ENCODE data around the gene ARHGAP26.
A peak's percentile ranks its signal among the peaks of the same experiment; 100 is the strongest.

The ARHGAP26 gene

DNA sequence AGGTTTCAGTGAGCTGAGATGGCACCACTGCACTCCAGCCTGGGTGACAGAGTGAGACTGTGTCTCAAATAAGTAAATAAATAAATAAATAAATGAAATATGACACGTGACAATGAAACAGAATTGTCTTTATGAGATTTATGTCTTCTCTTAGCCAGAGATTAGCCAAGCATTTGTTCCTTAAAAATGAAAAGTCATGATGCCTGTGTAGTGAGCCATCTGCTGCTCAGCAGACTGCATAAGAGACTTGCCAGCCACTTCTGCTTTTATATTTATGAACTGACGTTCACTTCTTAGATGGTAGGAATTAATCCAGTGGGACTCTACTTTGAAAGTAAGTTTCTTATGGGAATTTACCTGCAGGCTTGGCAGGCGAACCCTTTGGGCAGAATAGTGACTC is 405.9 kb downstream of the ARHGAP26 start:
- no peak for DNase-seq (ENCODE audit: low read depth in 2 of 3, low spot score in 1 of 3)

DNA sequence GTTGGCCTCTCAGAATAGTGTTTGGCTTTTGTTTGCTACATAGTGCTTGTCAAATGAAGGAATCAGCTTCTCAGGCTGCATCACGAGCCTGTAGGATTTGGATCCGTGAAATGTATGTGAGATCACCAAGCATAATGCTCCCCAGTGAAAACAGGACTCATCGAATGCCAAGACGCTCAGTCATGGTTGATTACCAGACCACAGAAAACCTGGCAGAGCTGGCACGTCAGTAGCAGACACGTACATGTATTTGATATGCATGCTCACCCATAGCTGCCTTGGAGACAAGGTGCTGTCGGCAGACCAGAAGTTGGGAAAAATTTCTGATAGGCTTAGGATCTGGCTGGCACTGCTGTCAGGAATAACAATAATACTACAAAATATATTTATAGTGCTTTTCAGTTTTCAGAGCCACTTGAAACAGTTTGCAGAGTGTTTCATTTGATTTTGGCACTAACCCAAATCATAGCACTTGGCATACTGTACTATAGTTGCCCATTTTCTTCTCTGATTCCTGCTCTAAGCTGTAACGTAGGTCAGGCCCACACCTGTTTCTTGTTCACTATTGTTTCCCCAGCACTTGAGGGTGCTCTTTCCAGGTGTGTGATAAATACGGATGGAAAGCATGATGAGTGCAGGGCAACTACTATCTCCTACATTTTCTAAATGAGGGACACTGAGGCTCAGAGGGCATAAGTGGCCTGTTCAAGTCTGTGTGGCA is 407.2 kb downstream of the ARHGAP26 start:
- DNase-seq (ENCODE audit: low read depth in 2 of 3, low spot score in 1 of 3), result no peak

DNA sequence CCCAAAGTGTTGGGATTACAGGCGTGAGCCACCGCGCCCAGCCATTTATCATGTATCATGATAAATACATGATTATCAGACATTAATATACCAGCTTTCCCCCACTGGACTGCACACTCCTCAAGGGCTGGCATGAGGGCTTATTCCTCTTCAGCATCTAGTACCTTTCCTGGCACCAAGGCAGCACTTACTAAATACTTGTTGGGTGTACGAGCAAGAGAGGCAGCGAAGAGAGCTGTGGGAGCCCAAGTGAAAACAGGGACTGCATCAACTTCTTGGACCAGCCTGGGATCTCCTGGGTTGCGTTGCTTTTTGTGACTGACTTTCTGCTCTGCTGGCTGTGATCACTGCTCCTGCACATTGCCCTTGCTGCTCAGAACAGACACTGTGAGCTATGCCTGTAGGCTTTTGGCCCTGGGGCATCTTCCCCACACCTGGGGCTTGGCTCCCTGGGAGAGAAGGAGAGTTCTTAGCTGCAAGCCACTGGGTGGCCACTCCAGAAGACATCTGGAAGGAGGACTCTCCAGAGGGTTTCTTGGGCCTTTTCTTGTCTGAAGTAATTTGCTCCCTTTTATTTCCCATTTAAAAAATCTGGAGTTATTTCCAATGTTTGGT is 409.1 kb downstream of the ARHGAP26 start:
- DNase-seq (ENCODE audit: low read depth in 2 of 3, low spot score in 1 of 3), result no peak

DNA sequence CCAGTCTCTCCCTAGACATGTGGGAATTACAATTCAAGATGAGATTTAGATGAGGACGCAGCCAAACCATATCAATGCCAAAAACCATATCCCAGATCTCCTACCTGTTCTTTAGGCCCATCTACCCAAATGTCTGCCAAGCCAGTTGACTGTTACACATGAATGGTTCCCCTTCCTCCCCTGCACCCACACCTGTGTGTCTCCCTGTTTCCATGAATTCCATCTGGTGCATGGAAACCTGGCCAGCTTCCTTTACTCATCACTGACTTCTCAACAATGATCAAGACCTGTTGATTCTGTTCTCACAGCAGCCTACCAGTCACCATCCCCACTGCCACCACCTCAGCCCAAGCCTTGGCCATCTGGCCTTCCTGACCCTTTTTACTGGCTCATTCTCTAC is 410.6 kb downstream of the ARHGAP26 start:
- DNase-seq (ENCODE audit: low read depth in 2 of 3, low spot score in 1 of 3), result no peak

DNA sequence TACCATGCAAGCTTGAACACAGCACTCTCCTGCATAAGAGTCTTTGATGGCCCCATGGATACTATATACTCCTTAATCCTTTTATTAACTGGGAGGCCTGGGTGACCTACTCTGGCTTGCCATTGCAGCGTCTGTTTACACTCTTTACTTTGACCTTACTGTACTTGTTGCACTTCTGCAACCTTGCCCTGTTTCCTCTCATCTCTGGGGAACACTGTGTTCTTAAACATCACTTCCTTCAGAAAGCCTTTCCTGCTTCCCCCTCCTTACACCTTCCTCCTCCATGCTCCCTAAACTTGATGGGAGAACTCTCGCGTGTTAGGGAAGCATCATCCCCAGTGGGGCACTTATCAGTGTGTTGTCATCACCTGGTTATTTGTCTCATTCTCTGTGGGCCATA is 411.0 kb downstream of the ARHGAP26 start:
- no peak for DNase-seq (ENCODE audit: low read depth in 2 of 3, low spot score in 1 of 3)

DNA sequence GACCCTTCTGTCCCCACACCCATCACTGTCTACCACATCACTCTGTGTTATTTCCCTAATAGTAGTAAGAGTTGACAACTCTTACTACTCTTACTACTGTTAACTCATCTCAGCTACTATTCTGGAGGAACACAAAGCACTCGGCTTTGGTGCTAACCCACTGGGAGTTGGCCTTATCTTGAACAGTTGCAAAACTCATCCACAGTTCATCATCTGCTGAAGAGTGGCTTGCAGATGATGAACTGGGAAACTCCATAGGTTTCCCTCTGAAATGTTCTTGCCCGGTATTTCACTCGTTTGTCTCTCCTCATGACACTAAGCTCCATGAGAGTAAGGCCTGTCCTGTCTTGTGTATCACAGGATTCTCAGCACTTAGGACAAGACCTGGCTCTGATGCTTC is 411.9 kb downstream of the ARHGAP26 start:
- no peak for DNase-seq (ENCODE audit: low read depth in 2 of 3, low spot score in 1 of 3)

DNA sequence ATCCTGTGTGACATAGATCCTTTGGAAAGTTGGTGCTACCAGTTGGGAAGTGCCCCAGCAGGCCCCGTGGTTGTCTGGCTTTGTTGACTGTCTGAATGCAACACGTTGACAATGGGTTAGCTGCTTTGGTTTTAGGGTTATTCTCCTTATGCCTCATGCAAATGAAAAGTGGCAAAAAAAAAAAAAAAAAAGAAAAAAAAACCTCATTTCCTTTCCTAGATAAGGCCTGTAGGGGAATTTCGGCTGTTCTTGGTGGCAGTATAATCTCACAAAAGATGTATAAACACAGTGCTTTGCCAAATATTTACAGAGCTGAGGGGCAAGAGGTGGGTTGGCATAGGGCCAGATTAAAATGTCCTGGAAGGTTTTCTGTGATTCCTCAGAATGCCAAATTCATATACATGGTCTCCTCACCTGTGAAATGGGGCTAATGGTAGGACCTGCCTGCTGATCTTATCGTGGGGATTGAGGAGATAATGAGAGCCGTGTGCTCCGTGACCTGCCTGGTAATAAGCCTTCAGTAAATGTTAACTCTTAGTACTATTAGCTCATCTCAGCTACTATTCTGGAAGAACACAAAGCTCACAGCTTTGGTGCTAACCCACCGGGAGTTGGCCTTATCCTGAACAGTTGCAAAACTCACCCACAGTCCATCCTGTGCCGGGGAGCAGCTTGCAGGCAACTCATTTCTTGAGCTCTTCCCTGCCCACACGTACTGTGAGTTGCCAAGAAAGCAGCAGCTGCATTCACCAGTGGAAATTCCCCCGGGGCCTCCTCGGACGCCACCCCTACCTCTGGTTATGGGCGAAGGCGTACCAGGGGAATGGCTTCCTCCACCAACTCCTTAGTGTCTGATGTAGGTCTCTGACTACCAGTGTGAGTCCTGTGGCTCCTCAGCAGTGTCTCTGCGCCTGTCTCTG is 413.0 kb downstream of the ARHGAP26 start:
- peak; percentile 57 to 76 (median 60) for DNase-seq (ENCODE audit: low read depth in 2 of 3, low spot score in 1 of 3)

DNA sequence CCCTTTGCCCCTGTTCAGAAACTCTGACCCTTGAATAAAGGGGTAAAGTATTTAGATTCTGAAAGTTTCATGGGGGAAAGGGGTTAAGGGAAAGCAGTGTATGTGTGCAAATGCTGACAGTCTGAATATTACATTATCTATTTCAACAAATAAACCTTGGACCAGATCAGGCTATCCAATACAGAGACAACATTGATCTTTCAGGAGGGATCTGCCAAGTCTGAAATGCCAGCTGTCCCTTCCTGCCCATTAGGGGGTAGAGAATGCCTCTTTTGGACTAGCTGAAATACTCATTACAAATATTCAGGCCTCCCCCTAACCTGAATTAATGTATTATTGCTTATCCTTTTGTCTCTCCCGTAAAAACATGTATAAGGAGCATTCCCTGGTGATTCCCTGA is 413.8 kb downstream of the ARHGAP26 start:
- no peak for DNase-seq (ENCODE audit: low read depth in 2 of 3, low spot score in 1 of 3)

DNA sequence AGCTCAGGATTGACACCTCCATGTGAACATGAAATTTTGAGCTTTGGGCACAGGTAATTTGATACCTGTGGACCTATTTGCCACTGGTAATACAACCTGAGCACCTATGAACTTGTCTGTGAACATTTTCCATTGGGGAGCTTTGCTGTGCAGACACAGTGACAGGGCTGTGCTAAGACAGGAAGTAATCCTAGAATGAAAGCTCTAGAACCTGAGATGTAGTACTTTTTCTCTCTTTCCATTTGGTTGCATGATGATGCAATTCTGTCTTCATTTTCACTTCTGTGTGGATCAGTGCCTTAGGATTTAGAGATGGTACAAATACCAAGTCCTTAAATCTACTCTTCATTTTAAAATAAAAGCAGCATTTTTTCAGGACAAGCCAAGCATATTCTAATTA is 416.4 kb downstream of the ARHGAP26 start:
- no peak for DNase-seq (ENCODE audit: low read depth in 2 of 3, low spot score in 1 of 3)

DNA sequence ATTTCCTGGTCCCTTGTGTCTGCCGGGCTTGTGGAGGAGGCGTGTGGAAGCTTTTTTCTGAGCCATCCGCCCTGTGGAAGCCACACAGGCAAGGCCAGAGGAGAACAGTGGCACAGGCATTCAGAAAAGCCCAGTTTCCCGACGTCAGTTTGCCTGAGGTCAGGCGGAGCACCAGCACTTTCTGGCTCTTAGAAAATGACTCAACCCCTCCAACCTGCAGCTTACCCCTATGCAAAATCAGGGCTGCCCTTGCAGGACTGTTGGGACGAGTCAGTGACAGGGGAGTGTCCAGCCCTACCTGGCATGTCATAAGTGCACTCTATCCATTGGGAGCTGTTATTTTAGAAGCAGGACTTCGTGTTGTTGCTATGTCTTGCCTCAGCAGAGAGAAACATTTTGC is 417.3 kb downstream of the ARHGAP26 start:
- DNase-seq (ENCODE audit: low read depth in 2 of 3, low spot score in 1 of 3), result no peak

DNA sequence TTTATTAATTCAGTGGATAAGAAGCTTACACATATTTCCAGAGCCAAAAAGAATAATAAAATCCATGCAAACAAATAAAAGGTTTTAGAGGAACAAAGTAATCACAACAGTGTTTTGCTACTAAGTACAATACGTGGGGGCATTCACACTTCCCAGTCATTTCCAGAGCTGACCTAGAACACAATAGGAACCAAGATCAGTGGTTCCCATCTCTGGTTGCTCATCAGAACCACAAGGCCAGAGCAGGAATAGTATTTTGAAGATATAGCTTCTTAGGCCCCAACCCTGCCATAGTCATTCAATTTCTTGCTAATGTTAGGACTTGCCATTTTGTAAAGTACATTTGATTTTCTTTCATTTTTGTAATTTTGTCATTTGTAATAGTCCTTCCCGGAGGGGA is 417.9 kb downstream of the ARHGAP26 start:
- DNase-seq (ENCODE audit: low read depth in 2 of 3, low spot score in 1 of 3), result no peak

DNA sequence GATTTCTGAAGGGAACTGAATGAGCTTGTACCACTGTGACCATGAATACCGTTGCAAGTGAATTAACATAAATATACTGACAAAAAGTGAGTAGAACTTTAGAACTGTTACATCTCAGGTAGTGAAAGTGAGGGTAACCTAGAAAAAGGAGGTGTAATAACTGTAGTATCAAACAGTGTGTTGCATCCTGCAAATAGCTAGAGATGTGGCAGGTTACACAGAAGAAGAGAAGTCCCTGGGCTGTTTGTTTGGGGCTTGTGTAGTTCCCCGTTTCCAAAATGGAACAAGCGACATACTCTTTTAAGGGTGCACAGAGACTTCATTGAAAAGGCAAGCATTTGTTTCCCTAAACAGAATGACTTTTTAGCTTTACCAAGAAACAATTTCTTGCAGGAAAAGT is 418.5 kb downstream of the ARHGAP26 start:
- no peak for DNase-seq (ENCODE audit: low read depth in 2 of 3, low spot score in 1 of 3)

DNA sequence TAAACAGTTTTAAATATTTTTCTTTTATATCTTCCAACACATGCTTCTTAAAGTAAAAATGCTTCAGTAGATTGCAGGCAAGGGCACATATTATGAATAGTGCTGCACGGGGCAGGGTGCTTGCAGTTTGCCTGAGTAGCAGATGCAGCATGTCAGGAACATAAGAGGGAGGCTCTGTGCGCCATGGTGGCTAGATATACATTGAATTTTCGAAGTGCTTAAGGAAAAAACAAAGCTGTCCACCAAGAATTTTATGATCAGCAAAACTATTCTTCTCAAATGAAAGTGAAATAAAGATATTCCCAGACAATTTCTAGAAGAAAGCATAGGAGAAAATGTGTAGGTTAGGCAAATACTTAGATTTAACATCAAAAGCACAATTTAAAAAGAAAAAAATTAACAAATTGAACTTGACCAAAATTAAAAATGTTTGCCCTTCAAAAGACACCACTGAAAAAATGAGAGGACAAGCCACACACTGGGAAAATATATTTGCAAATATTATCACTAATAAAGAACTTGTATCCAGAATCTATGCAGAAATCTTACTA is 420.2 kb downstream of the ARHGAP26 start:
- no peak for DNase-seq (ENCODE audit: low read depth in 2 of 3, low spot score in 1 of 3)

DNA sequence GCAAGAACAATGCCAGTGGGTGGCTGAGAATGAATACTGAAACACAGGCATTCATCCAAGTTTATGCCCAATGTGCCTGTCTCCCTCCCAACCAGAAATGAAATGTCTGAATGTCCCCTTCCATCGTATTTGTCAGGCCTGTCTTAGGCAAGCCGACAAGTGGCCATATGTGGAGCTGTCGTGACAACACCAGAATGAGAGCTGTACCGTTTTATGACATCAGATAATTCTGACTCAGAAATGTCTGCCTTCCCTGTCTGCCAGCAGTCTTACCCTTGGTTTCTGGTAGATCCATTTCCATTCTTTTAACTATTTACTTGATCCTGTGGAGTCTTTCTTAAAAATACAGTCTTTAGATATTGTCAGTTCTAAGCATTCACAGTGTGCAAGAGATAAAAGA is 421.5 kb downstream of the ARHGAP26 start:
- DNase-seq (ENCODE audit: low read depth in 2 of 3, low spot score in 1 of 3), result no peak

DNA sequence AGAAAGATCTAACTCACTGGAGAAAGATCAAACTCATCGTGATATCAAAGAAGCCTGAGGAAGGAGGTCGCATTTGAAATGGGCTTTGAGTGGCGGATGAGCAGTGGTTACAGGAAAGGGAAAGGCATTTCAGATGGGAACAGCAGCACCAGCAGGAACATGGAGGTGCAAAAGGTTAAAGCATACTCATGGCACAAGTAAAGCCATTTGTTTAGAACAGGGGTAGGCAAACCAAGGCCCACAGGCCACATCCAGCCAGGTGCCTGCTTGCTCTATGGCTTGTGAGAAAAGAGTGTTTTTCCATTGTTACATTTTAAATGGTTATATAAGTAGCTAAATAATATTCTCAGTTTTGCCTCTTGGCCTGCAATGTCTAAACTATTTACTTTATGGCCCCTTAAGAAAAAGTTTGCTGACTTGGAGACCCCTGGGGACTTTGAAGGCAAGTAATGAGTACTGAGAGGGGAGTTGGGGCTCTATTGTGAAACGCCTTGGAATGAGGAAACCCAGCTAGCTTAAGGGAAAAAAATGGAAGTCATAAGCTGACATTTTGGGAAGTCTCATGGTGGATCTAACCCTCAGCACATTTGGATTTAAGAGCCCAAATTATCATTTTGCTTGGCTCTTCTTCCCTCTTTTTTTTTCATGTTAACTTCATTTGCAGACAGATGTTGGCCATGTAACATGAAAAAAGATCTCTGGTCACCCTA is 422.2 kb downstream of the ARHGAP26 start:
- DNase-seq (ENCODE audit: low read depth in 2 of 3, low spot score in 1 of 3), result no peak

DNA sequence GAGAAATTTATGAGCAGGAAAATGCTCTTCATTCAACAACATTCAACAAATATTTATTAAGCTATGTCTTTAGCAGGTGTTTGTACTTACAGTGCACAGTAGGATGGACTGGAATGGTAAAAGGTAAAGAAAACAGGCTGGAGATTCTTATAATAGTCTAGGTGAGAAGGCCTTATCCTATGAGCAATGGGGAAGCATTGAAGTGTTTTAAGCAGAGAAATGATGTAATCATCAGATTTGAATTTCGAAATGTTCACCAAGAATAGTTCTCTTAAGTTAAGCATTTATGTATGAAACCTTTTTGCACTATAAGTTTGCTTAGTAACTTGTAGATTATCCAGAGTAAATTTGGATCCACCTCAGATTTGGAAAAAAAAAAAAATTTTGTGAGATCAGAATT is 424.0 kb downstream of the ARHGAP26 start:
- DNase-seq (ENCODE audit: low read depth in 2 of 3, low spot score in 1 of 3), result no peak

DNA sequence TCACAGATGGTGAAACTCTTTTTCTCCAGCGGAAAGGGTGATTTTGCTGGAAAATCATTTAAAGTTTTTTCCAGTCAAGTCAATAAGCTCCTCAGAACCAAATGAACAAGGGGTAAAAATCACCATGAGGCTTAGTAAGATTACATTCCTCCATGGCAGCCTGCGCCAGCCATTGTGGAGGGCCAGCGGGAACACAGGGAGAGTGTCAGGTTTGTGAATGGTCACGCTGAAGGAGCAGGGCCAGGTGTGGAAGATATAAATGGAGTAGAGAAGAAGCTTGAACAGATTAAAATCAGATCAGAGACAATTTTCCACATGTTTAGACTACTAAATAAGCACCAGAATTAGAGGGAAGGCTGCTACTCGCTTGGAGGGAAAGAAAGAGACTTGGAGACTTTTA is 424.5 kb downstream of the ARHGAP26 start:
- DNase-seq (ENCODE audit: low read depth in 2 of 3, low spot score in 1 of 3), result no peak

DNA sequence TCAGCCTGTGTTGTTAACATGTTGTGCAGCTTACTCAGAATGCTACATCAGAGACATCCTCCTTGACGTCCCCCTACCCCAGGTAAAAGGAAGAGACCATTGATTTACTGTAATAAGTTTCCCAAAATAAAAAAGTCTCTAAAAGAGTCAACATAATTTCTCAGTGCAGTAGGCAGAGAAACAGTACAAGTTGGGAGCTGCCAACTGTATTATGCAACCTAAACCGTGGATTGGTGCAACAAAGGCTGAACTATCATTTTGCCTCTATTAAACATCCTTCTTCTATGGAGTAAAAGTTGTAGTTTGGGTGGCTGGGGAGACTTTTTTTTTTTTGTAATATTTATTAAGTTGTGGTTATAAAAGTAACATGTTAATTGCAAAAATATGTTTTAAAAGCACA is 425.3 kb downstream of the ARHGAP26 start:
- no peak for DNase-seq (ENCODE audit: low read depth in 2 of 3, low spot score in 1 of 3)

DNA sequence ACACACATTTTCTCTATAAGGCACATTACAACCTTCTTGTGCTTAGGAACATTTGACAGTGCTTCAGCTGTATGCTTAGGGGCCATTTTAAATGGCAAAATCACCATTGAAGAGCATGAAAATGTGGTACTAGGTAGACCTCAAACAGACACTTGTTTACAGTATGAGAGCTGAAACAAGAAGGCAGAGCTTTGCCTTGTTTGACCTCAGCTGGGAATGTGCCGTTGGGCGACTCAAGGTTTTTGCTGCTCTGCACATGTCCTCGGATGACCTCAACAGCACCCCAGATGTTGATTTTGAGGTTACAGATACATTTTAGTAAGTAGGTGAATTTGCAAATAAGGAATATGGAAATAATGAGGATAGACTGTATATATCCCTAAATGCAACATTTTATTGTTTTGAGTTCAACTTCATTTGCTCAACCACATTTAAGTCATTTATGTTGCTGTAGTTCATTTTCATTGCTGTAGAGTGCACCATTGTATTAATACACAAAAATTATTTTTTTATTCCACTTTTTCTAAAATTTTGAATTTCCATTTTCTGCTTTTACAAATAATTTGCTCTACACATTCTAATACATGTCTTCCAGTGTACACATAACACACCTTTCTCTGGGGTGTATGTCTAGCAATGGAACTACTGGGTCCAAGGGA is 426.6 kb downstream of the ARHGAP26 start:
- DNase-seq (ENCODE audit: low read depth in 2 of 3, low spot score in 1 of 3), result no peak

DNA sequence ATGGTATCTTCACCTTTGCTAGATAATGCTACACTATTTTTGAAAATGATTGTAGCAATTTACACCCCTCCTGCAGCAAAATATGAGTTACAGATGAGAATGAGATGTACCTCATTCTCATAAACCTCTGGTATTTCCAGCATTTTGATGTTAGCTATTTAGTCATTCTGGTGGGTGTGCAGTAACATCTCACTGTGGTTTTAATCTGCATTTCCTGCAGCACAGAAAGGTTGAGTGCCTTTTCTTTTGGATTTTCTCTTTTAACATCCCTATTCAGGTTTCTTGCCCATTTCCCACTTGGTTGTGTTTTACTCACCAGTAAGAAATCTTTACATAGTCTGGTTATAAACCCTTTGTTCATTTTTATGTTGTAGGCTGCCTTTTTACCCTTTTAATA is 427.1 kb downstream of the ARHGAP26 start:
- DNase-seq (ENCODE audit: low read depth in 2 of 3, low spot score in 1 of 3), result no peak

DNA sequence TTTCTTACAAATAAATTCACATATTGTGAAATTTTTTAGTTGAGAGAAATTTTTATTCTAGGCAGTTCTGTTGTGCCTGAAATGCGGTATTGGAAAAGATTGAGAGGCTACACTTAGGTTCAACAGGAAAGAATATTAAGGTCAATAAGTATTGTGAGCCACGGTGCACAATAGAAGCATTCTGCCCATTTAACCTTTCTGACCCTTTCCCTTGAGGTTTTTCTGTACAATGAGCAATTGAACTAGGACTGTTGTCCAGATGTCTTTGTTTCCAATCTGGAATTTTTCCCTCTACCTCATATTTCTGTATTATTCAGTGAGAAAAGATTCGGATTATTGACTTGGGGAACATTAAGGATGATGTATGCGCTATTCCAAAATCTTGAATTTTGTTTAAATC is 428.2 kb downstream of the ARHGAP26 start:
- DNase-seq (ENCODE audit: low read depth in 2 of 3, low spot score in 1 of 3), result no peak
